Measurements from ENCODE around the gene FARS2.
A peak's percentile ranks its signal among the peaks of the same experiment; 100 is the strongest.

DNA sequence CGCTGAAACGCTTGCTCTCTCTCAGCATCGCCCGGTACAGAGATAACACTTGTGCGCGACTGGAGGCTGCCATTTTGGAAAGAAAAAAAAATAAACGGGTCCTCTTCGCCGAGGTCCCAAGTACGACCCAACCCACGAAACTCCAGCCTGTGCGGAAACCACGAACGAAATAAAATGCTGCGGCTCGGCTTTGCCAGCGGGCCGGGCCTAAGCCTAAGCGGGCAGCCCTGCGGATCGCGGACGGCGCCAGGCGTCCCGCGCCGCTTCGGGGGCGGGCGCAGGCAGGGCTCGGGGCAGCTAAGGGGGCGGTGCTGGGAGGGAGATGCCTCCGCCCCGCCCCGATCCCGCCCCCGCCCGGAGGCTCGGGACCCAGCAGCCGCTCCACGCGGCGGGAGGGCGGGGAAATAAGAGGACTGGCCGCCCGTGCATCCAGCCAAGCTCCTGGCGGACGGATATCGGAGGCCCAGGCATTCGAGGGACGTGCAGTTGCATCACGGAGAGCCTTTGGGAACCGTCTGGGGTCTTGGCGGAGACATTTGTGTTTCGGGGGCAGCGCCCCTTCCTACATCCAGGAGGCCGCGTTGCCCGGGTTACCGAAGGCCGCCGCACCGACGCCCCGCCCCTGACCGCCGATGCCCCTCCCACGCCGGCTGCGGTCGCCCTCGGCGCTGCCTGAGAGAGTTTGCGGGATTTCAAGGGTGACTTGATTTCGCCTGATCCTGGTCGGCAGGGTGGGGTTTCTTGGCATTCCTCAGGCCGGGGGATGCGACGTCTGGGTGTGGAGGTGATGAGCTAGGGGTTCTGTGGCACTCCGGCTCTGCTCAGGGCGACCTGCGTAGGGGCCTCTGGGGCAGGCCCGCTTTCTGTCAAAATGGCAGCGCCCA lies at the start of gene FARS2, which contains the start of gene LYRM4:
- TF ChIP-seq, protein P1, sequence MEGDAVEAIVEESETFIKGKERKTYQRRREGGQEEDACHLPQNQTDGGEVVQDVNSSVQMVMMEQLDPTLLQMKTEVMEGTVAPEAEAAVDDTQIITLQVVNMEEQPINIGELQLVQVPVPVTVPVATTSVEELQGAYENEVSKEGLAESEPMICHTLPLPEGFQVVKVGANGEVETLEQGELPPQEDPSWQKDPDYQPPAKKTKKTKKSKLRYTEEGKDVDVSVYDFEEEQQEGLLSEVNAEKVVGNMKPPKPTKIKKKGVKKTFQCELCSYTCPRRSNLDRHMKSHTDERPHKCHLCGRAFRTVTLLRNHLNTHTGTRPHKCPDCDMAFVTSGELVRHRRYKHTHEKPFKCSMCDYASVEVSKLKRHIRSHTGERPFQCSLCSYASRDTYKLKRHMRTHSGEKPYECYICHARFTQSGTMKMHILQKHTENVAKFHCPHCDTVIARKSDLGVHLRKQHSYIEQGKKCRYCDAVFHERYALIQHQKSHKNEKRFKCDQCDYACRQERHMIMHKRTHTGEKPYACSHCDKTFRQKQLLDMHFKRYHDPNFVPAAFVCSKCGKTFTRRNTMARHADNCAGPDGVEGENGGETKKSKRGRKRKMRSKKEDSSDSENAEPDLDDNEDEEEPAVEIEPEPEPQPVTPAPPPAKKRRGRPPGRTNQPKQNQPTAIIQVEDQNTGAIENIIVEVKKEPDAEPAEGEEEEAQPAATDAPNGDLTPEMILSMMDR (IDR thresholded peaks at IDR 0.05), result peak in 2 of 3 donors; percentile 30 to 71
- TF ChIP-seq POLR2A (IDR thresholded peaks at IDR 0.05) (no peak), POLR2AphosphoS5 (IDR thresholded peaks at IDR 0.05) (peak; percentile 48 to 76 (median 67))
